Subcutaneous adipose tissue (tissue), 4 donors: Measurements from ENCODE around the gene LRFN2. TPM values are rescaled to one million over a fixed set of nuclear protein-coding genes. Genes with fewer than 3 reads are reported as not detected.

Experiments
- CTCF ChIP-seq: fragments of 450-650 bp; IDR thresholded peaks from one replicate; pipeline ENCODE4 v1.5.1; 2016; ENCODE audit warnings: low read depth, mild to moderate bottlenecking, control low read depth, antibody characterized with exemption, moderate library complexity
- total RNA-seq, 4 donors: library from RNA; depleted of rRNA; stranded (reverse); fragments of >200 nt; gene quantifications; one replicate each; pipeline ENCODE4 v1.1.0, GENCODE V29; 2016

LRFN2 gene
- total RNA-seq, 4 donors from 2014 or later: not detected

- TF ChIP-seq CTCF: no peak
Observed at GRCh38 chr6:40455686-40456389, 131.3 kb downstream of the LRFN2 start.

DNA sequence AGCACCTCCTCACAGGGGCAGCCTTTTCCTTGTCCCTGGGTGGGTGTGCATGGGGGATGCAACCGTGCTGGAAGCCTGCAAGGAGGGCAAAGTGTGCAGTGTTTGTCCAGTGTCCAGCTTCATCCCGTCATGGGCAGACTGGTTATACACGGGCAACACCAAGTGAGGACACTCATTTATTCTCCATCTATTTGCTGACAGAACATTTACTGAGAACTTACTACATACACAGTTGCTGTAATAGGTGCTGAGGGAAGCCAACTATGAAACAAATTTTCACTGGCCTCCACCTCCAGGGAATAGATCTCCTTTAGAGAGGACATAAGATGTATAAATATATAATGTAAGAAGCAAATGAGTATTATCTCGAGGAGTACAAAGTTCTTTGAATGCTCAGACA, 136.7 kb downstream of the LRFN2 start:
- TF ChIP-seq CTCF: no peak

DNA sequence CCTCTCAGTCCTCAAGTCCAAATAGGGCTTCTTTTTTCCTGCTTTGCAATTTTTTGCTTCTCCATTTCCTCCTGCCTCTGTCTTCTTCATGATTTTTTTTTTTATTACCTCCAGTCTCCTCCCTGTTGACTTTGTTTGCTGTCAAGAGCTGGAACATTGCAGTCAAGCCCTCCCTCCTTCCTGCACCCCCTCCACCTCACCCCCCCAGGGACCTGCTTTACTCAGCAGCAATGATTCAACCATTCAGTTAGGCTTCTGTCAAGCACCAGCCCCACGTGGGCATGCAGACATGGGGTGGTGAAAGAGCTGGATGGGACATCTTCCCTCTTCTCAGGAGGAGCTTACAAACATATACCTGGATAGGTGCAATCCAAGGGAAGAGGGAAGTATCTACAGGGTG, 142.4 kb downstream of the LRFN2 start:
- TF ChIP-seq CTCF: no peak

- no peak for TF ChIP-seq CTCF
Observed at GRCh38 chr6:40444312-40444711, 142.9 kb downstream of the LRFN2 start.

- no peak for TF ChIP-seq CTCF
Observed at GRCh38 chr6:40443842-40444241, 143.3 kb downstream of the LRFN2 start.

DNA sequence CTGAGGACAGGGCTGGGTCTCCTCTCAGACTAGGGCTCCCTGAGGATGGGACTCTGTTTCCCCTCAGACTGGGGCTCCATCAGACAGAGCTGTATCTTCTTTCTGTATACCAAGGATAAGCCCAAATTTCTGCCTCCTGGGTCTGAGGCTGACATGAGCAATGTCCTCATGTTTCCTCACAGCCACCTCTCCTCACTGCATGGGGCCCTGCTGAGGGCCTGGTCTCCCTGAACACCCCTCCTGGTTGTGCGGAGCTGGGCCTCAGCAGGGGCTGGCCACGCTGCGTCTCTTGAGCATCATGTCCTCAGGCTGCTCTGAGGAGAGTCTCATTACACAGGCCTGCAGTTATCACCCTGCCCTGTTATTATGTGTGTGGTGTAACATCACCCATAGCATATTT, 144.6 kb downstream of the LRFN2 start:
- no peak for TF ChIP-seq CTCF

GRCh38 chr6:40441150-40441549, 146.0 kb downstream of the LRFN2 start:
- TF ChIP-seq CTCF: no peak
